Motor neuron (in vitro differentiated cells): ENCODE results near the gene SLC35F1. TPM values are rescaled to one million over a fixed set of nuclear protein-coding genes. Genes with fewer than 3 reads are reported as not detected.
"Not testable (repeated sequence)": the region's sequence is repeated elsewhere in the genome, so short reads cannot be mapped to it uniquely, and the experiment has no call there.

Experiments
- ATAC-seq, 8 experiments: fragments of 200-7000 bp; cut with Tn5 transposase; replicated peaks in 6 of 8; 2 replicates each; pipeline ENCODE4 v1.8.0; 2021; ENCODE audit warnings: mild to moderate bottlenecking in 8 of 8, moderate library complexity in 8 of 8
- H3K27ac ChIP-seq, 2 donors: fragments of 250-450 bp; sonication (Bioruptor Pico); 2 replicates each; pipeline ENCODE4 v1.9.0; 2021; ENCODE audit warnings: antibody characterized with exemption in 2 of 2, mild to moderate bottlenecking in 2 of 2, moderate library complexity in 1 of 2
- H3K4me1 ChIP-seq, 2 donors: fragments of 250-450 bp; sonication (Bioruptor Pico); replicated peaks in 1 of 2; 2 replicates each; pipeline ENCODE4 v1.6.1; 2021; ENCODE audit warnings: antibody characterized with exemption in 2 of 2, mild to moderate bottlenecking in 2 of 2, moderate library complexity in 1 of 2
- H3K4me3 ChIP-seq, 5 donors: fragments of 250-450 bp; sonication (Bioruptor Pico); 2 replicates each; pipeline ENCODE4 v1.9.0; 2021; ENCODE audit warnings: antibody characterized with exemption in 5 of 5, mild to moderate bottlenecking in 5 of 5, moderate library complexity in 4 of 5
- WGBS, 10 experiments: fragments of 450-650 bp; shearing (Covaris generic); methylation state at CpG; one replicate each; pipeline ENCODE4 v1.0.0; 2022; 5-methylcytosine and 5-hydroxymethylcytosine counted together
- in situ Hi-C, 9 experiments: fragments of 400-800 bp; cut with MboI; loops; one replicate each; pipeline ENCODE4 v1.15.0; 2021; ENCODE audit warnings: low sequenced_read_pairs in 9 of 9, low pct_unique_long_range_greater_than_20kb in 2 of 9; ENCODE audit not compliant: unreplicated experiment in 9 of 9
- total RNA-seq, 8 experiments: library from RNA; unstranded; fragments of 300-600 nt; gene quantifications; 2 replicates each; pipeline versions ENCODE4 v1.2.3 to v1.2.4, GENCODE V29; 2022

The SLC35F1 gene
- total RNA-seq, 8 experiments from 2014 or later, result 0.15 to 39.4 (median 30.9) TPM; not detected in 1

GRCh38 chr6:117932001-117932400 lies 24.9 kb downstream of the SLC35F1 start:
- ATAC-seq, result no peak
- 0 to 100% (median 63%) methylated on average over 1 to 3 of the region's 3 CpGs; no CpG with 5 or more reads in 2 of the 10 experiments for WGBS, 10 experiments
- in situ Hi-C loops, result no loop called here

DNA sequence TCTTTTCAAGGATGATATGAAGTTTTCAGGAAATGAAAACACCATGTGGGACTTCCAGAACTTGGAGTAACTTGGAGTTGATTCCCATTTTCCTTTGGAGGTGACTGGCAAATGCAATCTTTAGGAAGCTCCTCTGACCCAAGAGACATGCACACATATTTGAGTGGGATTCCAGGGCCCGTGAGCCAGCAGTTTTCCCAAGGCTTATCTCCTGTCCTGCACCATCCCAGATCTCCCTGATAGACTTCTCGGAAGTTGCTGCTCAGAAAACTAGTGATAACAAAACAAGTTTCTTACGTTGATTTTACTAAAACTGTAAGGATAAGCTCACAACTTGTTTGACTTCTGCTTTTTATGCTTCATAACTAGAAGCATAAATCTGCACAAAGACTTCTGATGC lies 25.6 kb downstream of the SLC35F1 start:
- Histone ChIP-seq H3K27ac (no peak overlapping the region), H3K4me3 (no peak overlapping the region), H3K4me1 (peaks cover 7 to 8% of the 10 kb centered on the region in 2 donors)
- 0 to 100% (median 89%) methylated on average over 1 to 3 of the region's 3 CpGs; no CpG with 5 or more reads in 2 of the 10 experiments for WGBS, 10 experiments
- in situ Hi-C loops, result no loop called here
- no peak for ATAC-seq

More at GRCh38 chr6:117932001-117932400, 24.9 kb downstream of the SLC35F1 start:
- H3K4me3 ChIP-seq, result no peak overlapping the region
- H3K27ac ChIP-seq, result no peak overlapping the region
- H3K4me1 ChIP-seq, result peaks cover 7 to 8% of the 10 kb centered on the region in 2 donors

DNA sequence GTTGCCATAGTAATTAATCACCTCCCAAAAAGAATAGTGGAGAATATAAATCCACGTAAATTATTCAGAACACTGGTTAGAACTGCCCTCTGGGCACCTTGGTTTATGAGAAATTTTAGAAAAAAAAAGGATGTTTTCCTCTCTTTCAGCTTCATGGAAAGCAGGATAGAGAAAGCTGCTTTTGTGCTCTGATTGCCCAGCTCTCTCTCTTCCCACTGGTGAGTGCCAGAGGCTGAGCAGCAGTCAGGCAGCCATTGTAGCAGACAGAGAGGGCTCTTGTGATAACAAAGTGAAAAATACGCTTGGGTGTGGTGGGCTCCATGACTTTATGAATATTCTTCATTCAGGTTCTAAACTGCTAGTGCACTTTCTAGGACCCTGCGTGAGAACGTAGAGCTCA lies 26.4 kb downstream of the SLC35F1 start:
- 0 to 88% (median 66%) methylated on average over 1 to 4 of the region's 4 CpGs; no CpG with 5 or more reads in 1 of the 10 experiments for WGBS, 10 experiments
- peaks cover 7 to 8% of the 10 kb centered on the region in 2 donors for H3K4me1 ChIP-seq
- H3K4me3 ChIP-seq, result no peak overlapping the region
- in situ Hi-C loops, result no loop called here
- ATAC-seq, result peak in 6 of 8 experiments; percentile 37 to 85 (median 68)
- H3K27ac ChIP-seq, result no peak overlapping the region

DNA sequence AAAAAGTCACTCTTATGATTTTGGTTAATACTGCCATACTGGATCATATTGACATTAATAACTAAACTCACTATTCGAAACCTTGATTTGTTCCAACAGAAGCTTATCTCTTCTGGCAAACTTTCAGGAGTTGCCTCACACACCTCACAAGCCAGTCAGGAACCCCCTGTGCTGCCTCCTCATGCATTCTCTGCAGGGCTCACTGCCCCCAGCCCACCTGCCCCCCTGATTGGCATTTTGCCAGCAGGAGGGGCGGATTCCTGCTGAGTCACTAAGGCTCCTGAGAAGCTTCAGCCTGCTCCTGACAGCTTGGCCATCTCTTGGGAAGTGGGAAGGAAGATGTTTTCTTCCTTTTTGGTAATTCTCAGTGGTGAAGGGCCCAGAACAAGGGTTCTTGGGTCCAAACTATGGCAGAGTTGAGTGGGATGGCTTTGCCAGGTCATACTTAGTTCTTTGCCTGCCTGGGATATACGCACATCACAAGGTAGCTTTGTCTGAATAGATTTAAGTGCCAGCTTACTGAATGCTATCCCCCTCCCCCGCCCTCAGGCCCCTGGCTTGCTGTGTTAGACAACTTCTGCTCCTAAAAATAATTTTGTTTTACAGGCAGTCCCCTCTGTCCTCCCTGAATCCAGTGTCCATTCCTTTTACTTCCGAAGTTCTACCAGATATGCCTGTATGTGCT lies 31.4 kb downstream of the SLC35F1 start:
- H3K4me3 ChIP-seq, result no peak overlapping the region
- 22 to 100% (median 98%) methylated on average over 1 to 5 of the region's 5 CpGs; no CpG with 5 or more reads in 1 of the 10 experiments for WGBS, 10 experiments
- in situ Hi-C loops, result no loop called here
- ATAC-seq, result peak in 1 of 8 experiments; percentile 27
- H3K27ac ChIP-seq, result no peak overlapping the region
- H3K4me1 ChIP-seq, result peaks cover 7 to 8% of the 10 kb centered on the region in 2 donors

DNA sequence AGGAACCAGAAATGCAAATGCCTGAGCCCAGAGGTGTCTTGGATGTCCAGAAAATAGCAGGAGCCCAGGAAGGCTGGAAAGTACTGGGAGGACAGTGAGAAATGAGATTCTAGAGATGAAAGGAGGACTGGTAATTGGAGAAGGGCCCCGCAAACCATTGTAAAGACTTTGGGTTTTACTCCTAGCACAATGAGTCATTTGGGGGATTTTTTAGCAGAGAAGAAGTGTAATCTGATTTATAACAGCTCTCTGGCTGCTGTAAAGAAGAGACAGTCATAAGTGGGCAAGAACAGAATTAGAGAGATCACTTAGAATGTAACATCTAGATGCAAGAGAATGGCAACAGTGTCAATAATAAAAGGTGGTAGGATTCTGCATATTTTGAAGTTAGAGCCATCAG lies 40.2 kb downstream of the SLC35F1 start:
- in situ Hi-C loops, result no loop called here
- Histone ChIP-seq H3K27ac (no peak overlapping the region), H3K4me3 (no peak overlapping the region), H3K4me1 (peaks cover 11 to 20% of the 10 kb centered on the region in 2 donors)
- 50 to 100% (median 70%) methylated on average over 1 of the region's 1 CpG; no CpG with 5 or more reads in 4 of the 10 experiments for WGBS, 10 experiments
- ATAC-seq, result no peak

DNA sequence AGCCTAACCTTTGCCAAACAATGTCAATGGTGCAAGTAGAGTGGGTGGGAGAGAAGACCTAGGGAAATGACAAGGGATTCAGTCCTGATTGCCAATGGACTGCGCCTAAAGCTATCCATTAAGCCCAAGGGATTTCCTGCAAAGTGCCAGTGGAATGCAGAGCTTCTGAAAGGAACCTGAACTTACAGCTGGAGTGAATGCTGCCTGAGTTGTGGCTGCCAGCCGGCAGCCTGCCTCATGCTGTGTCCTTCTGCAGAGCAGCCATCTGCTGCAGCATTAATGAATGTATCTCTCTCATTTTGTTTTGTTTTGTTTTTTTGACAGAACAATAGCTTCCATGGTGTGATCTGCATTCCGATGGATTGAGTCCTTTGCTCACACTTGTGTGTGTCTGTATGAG lies 44.7 kb downstream of the SLC35F1 start:
- no peak overlapping the region for H3K4me3 ChIP-seq
- WGBS, 10 experiments, result 0 to 12% (median 6%) methylated on average over 1 to 3 of the region's 3 CpGs; no CpG with 5 or more reads in 4 of the 10 experiments
- H3K27ac ChIP-seq, result no peak overlapping the region
- peaks cover 32 to 39% of the 10 kb centered on the region in 2 donors for H3K4me1 ChIP-seq
- ATAC-seq, result peak in 5 of 8 experiments; percentile 44 to 55 (median 49)
- in situ Hi-C loops, result loop anchor here in 1 of 9 experiments (25.0 kb wide), 1 partner anchor 311 kb away; no protein-coding TSS in a partner anchor

DNA sequence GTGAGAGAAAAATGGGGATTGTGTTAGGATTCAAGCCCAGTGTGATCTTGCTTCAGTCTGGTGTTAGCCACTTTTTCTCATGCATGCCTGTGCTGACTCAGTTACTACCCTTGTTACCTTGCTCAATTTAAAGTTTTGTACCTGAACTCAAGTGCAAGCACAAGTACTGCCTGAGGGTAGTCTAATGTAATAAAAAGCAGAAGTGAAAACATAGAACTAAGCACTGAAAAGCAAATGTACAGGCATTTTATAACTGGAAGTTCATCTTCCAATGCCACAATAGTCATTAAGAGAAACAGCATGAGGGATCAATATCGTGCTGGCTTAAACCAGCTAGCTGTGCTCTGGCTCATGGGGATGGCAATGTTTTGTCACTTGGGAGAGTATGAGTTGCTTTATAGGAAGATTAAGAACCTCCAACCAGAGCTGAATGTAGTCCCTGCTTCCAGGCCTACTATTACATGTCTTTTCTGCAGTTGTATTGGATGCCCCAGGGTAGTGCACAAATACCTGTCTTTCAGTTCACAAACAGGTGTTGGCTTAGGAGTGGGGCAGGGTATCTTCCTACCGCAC lies 48.7 kb downstream of the SLC35F1 start:
- peak in 4 of 8 experiments; percentile 7 to 54 (median 34) for ATAC-seq
- peak overlapping the region; percentile 8 to 28 for H3K27ac ChIP-seq
- H3K4me1 ChIP-seq, result peaks cover 31 to 43% of the 10 kb centered on the region in 2 donors
- in situ Hi-C loops, result loop anchor here in 1 of 9 experiments (25.0 kb wide), 1 partner anchor 307 kb away; no protein-coding TSS in a partner anchor
- H3K4me3 ChIP-seq, result no peak overlapping the region
- WGBS, 10 experiments, result 0 to 67% (median 40%) methylated on average over 1 of the region's 2 CpGs; no CpG with 5 or more reads in 5 of the 10 experiments

GRCh38 chr6:117956386-117956785 lies 49.3 kb downstream of the SLC35F1 start:
- H3K27ac ChIP-seq, result peak overlapping the region; percentile 12 to 28
- in situ Hi-C loops, result loop anchor here in 1 of 9 experiments (25.0 kb wide), 1 partner anchor 306 kb away; no protein-coding TSS in a partner anchor
- peak in 5 of 8 experiments; percentile 92 to 96 (median 95) for ATAC-seq
- H3K4me3 ChIP-seq, result no peak overlapping the region
- peaks cover 31 to 38% of the 10 kb centered on the region in 2 donors for H3K4me1 ChIP-seq
- 0 to 86% (median 6%) methylated on average over 1 to 5 of the region's 5 CpGs; no CpG with 5 or more reads in 2 of the 10 experiments for WGBS, 10 experiments

DNA sequence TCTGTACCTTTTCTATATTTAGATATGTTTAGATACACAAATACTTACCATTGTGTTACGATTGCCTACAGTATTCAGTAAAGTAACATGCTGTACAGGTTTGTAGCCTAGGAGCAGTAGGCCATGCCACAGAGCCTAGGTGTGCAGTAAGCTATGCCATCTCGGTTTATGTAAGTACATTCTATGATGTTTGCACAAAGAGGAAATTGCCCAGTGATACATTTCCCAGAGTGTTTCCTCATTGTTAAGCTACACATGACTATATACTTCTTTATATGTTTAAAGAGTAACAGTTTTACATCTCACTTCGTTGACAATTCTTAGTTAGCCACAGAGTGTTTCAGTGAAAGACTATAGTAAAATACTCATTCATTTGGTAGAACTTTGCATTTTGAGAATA lies 51.5 kb downstream of the SLC35F1 start:
- in situ Hi-C loops, result loop anchor here in 1 of 9 experiments (25.0 kb wide), 1 partner anchor 304 kb away; no protein-coding TSS in a partner anchor
- no peak overlapping the region for H3K27ac ChIP-seq
- 0 to 100% (median 50%) methylated on average over 1 to 3 of the region's 3 CpGs; no CpG with 5 or more reads in 2 of the 10 experiments for WGBS, 10 experiments
- no peak overlapping the region for H3K4me3 ChIP-seq
- no peak for ATAC-seq
- H3K4me1 ChIP-seq, result peaks cover 25 to 28% of the 10 kb centered on the region in 2 donors

DNA sequence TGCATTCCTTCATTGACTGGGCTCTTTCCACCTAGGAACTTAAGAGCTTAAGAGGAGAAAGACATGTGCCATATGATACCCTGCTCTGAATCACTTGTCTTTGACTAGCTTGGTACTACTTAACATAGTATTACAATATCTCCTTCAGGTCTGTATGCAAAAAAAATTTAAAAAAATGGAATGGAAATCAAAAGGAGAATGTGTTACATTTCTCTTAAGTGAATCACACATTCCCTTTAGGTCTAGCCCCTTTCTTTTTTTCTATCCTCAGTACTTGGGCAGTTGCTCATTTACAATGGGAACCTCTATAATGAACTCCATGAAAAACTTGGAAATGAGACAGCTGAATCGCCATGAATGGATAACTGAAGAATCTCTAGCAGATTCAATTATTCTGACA lies 53.8 kb downstream of the SLC35F1 start:
- peak in 2 of 8 experiments; percentile 48 to 64 for ATAC-seq
- in situ Hi-C loops, result loop anchor here in 1 of 9 experiments (25.0 kb wide), 1 partner anchor 301 kb away; no protein-coding TSS in a partner anchor
- H3K4me3 ChIP-seq, result no peak overlapping the region
- no peak overlapping the region for H3K27ac ChIP-seq
- WGBS, 10 experiments, result 0 to 100% (median 83%) methylated on average over 1 of the region's 1 CpG
- peaks cover 18 to 20% of the 10 kb centered on the region in 2 donors for H3K4me1 ChIP-seq

DNA sequence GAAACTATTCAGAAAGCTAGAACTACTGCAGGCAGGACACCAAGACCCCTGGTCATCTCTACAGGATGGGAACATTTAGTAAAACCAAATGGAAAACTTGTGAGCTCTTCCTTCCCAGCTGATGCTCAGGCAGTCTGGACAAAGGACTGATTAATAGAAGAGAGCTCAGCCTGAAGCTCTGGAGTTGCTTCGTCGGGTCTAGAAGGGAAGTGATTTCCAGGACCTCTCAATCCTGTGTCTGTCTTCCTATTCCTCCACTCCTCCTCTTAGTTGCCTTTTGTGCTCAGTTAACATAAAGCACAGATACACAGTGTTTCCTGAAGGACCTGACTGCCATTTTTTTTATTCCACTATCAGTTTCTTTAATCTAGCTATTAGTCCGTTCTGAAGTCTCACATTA lies 54.2 kb downstream of the SLC35F1 start:
- Histone ChIP-seq H3K4me1 (peaks cover 13 to 16% of the 10 kb centered on the region in 2 donors), H3K27ac (no peak overlapping the region), H3K4me3 (no peak overlapping the region)
- in situ Hi-C loops, result loop anchor here in 1 of 9 experiments (25.0 kb wide), 1 partner anchor 301 kb away; no protein-coding TSS in a partner anchor
- 0 to 91% (median 70%) methylated on average over 1 to 3 of the region's 3 CpGs; no CpG with 5 or more reads in 2 of the 10 experiments for WGBS, 10 experiments
- no peak for ATAC-seq

- H3K4me1 ChIP-seq, H3K27ac ChIP-seq, H3K4me3 ChIP-seq, ATAC-seq: not testable (repeated sequence)
- WGBS, 10 experiments, result 54 to 100% (median 93%) methylated on average over 1 to 3 of the region's 7 CpGs; no CpG with 5 or more reads in 4 of the 10 experiments
- in situ Hi-C loops, result loop anchor here in 1 of 9 experiments (25.0 kb wide), 1 partner anchor 297 kb away; no protein-coding TSS in a partner anchor
These were observed 58.7 kb downstream of the SLC35F1 start for GRCh38 chr6:117965763-117966162.

DNA sequence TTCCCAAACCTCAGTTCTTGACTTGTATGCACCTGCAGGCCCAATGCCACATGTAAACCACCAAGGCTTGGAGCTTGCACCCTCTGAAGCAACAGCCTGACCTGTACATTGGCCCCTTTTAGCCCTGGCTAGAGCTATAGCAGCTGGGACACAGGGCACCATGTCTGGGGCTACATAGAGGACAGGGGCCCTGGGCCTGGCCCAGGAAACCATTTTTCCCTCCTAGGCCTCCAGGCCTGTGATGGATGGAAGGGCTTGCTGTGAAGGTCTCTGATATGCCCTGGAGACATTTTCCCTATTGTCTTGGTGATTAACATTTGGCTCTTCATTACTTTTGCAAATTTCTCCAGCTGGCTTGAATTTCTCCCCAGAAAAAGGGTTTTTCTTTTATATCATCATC lies 64.6 kb downstream of the SLC35F1 start:
- in situ Hi-C loops, result loop anchor here in 2 of 9 experiments (10.0 to 25.0 kb wide), 2 partner anchors 283 to 291 kb away; no protein-coding TSS in a partner anchor
- no peak overlapping the region for H3K4me3 ChIP-seq
- H3K27ac ChIP-seq, result no peak overlapping the region
- ATAC-seq, result no peak
- H3K4me1 ChIP-seq, result peaks cover 0 to 2% of the 10 kb centered on the region in 2 donors
